Neural crest cell (in vitro differentiated cells): ENCODE results near the gene VIT. TPM values are rescaled to one million over a fixed set of nuclear protein-coding genes. Genes with fewer than 3 reads are reported as not detected.

ENCODE experiments used
- DNase-seq: peaks from one replicate; pipeline ENCODE4 v3.0.0; 2021; ENCODE audit warnings: low read depth, mixed read lengths, low spot score
- H3K27ac Mint-ChIP-seq: one replicate; pipeline ENCODE4 v1.8.0; 2021; ENCODE audit warnings: mild to moderate bottlenecking, mixed read lengths; ENCODE audit not compliant: unreplicated experiment
- H3K27me3 Mint-ChIP-seq: 2 replicates; pipeline ENCODE4 v1.8.0; 2021; ENCODE audit warnings: low read depth, mild to moderate bottlenecking, mixed read lengths
- H3K36me3 Mint-ChIP-seq: 2 replicates; pipeline ENCODE4 v1.8.0; 2021; ENCODE audit warnings: low read depth, mild to moderate bottlenecking, mixed read lengths
- H3K4me1 Mint-ChIP-seq: 2 replicates; pipeline ENCODE4 v1.8.0; 2021; ENCODE audit warnings: mixed read lengths
- H3K4me3 Mint-ChIP-seq: one replicate; pipeline ENCODE4 v1.8.0; 2021; ENCODE audit warnings: mild to moderate bottlenecking, mixed read lengths
- H3K9me3 Mint-ChIP-seq: 2 replicates; pipeline ENCODE4 v1.8.0; 2021; ENCODE audit warnings: mixed read lengths
- CTCF ChIP-seq: fragments of 200-600 bp; sonication (generic); conservative IDR thresholded peaks from 2 replicates; pipeline ENCODE4 v1.5.0; 2021; ENCODE audit warnings: antibody characterized with exemption, mild to moderate bottlenecking
- total RNA-seq: library from RNA; stranded (reverse); gene quantifications from 2 replicates; pipeline ENCODE4 v1.2.1, GENCODE V29; 2021

Gene VIT
- total RNA-seq, 1 donor from 2014 or later: not detected

- no peak for TF ChIP-seq CTCF
- peak overlapping the region; percentile 22 for H3K27ac Mint-ChIP-seq
- DNase-seq: no peak
- no peaks in the 10 kb centered on the region for H3K27me3 Mint-ChIP-seq
- no peaks in the 10 kb centered on the region for H3K4me1 Mint-ChIP-seq
- H3K9me3 Mint-ChIP-seq: peaks cover 3% of the 10 kb centered on the region
- no peaks in the 10 kb centered on the region for H3K36me3 Mint-ChIP-seq
- H3K4me3 Mint-ChIP-seq: no peak overlapping the region
Observed at GRCh38 chr2:36706021-36706876, 9.7 kb downstream of the VIT start.

- no peak overlapping the region for H3K27ac Mint-ChIP-seq
Observed at GRCh38 chr2:36707050-36707449, 10.5 kb downstream of the VIT start.

GRCh38 chr2:36708041-36708741 is 11.7 kb downstream of the VIT start:
- no peak for DNase-seq
- Mint-ChIP-seq H3K9me3 (peaks cover 3% of the 10 kb centered on the region), H3K27me3 (no peaks in the 10 kb centered on the region), H3K27ac (no peak overlapping the region), H3K36me3 (no peaks in the 10 kb centered on the region), H3K4me3 (no peak overlapping the region), H3K4me1 (no peaks in the 10 kb centered on the region)
- TF ChIP-seq CTCF: peak; percentile 33

More at GRCh38 chr2:36707050-36707449, 10.5 kb downstream of the VIT start:
- no peak for DNase-seq
- no peaks in the 10 kb centered on the region for H3K4me1 Mint-ChIP-seq
- no peaks in the 10 kb centered on the region for H3K27me3 Mint-ChIP-seq
- H3K36me3 Mint-ChIP-seq: no peaks in the 10 kb centered on the region
- H3K4me3 Mint-ChIP-seq: no peak overlapping the region
- peaks cover 3% of the 10 kb centered on the region for H3K9me3 Mint-ChIP-seq
- no peak for TF ChIP-seq CTCF

GRCh38 chr2:36710858-36711515 is 14.5 kb downstream of the VIT start:
- no peaks in the 10 kb centered on the region for H3K36me3 Mint-ChIP-seq
- H3K4me1 Mint-ChIP-seq: no peaks in the 10 kb centered on the region
- H3K27me3 Mint-ChIP-seq: no peaks in the 10 kb centered on the region
- H3K27ac Mint-ChIP-seq: no peak overlapping the region
- DNase-seq: no peak
- no peak overlapping the region for H3K4me3 Mint-ChIP-seq
- H3K9me3 Mint-ChIP-seq: peaks cover 3% of the 10 kb centered on the region
- no peak for TF ChIP-seq CTCF

GRCh38 chr2:36711741-36712314 is 15.3 kb downstream of the VIT start:
- Mint-ChIP-seq H3K27me3 (no peaks in the 10 kb centered on the region), H3K4me3 (no peak overlapping the region), H3K27ac (no peak overlapping the region), H3K9me3 (peaks cover 3% of the 10 kb centered on the region), H3K36me3 (no peaks in the 10 kb centered on the region), H3K4me1 (no peaks in the 10 kb centered on the region)
- no peak for DNase-seq
- TF ChIP-seq CTCF: no peak
